ENCODE measurements around the gene AMIGO3. TPM values are rescaled to one million over a fixed set of nuclear protein-coding genes. Genes with fewer than 3 reads are reported as not detected.
"Not testable (repeated sequence)": the region's sequence is repeated elsewhere in the genome, so short reads cannot be mapped to it uniquely, and the experiment has no call there.

Gene AMIGO3
- total and polyA plus RNA-seq, 2 experiments from 2014 or later = 2.6 to 5.2 TPM

- no peak for TF ChIP-seq CTCF (IDR thresholded peaks at IDR 0.05; ENCODE audit: low read depth, low read length)
Observed at GRCh38 chr3:49702672-49703071, 16.8 kb downstream of the AMIGO3 start.

GRCh38 chr3:49701388-49702077, 18.0 kb downstream of the AMIGO3 start:
- TF ChIP-seq CTCF (IDR thresholded peaks at IDR 0.05; ENCODE audit: low read depth, low read length) = peak; percentile 49
- H3K9me3 ChIP-seq (ENCODE audit: low read depth) = no peaks in the 10 kb centered on the region
- H3K36me3 ChIP-seq = no peaks in the 10 kb centered on the region
- DNase-seq (ENCODE audit: low read depth in 1 of 2, low spot score in 1 of 2) = peak in 1 of 2 donors; percentile 39
- H3K27me3 ChIP-seq = no peaks in the 10 kb centered on the region
- no peak overlapping the region for H3K4me3 ChIP-seq
- no peaks in the 10 kb centered on the region for H3K4me1 ChIP-seq (ENCODE audit: low read depth)
- no peak overlapping the region for H3K27ac ChIP-seq

More at GRCh38 chr3:49702672-49703071, 16.8 kb downstream of the AMIGO3 start:
- Histone ChIP-seq H3K27ac (no peak overlapping the region), H3K4me1 (ENCODE audit: low read depth) (no peaks in the 10 kb centered on the region), H3K27me3 (no peaks in the 10 kb centered on the region), H3K36me3 (no peaks in the 10 kb centered on the region), H3K9me3 (ENCODE audit: low read depth) (no peaks in the 10 kb centered on the region), H3K4me3 (no peak overlapping the region)
- DNase-seq (ENCODE audit: low read depth in 1 of 2, low spot score in 1 of 2) = no peak

- DNase-seq (ENCODE audit: low read depth in 1 of 2, low spot score in 1 of 2) = no peak
Observed at GRCh38 chr3:49700453-49701128, 18.9 kb downstream of the AMIGO3 start.

GRCh38 chr3:49700014-49700413, 19.5 kb downstream of the AMIGO3 start:
- no peak for TF ChIP-seq CTCF (IDR thresholded peaks at IDR 0.05; ENCODE audit: low read depth, low read length)
- no peaks in the 10 kb centered on the region for H3K27me3 ChIP-seq
- H3K9me3 ChIP-seq (ENCODE audit: low read depth) = no peaks in the 10 kb centered on the region
- H3K4me1 ChIP-seq (ENCODE audit: low read depth) = no peaks in the 10 kb centered on the region
- DNase-seq (ENCODE audit: low read depth in 1 of 2, low spot score in 1 of 2) = no peak
- H3K36me3 ChIP-seq = no peaks in the 10 kb centered on the region
- H3K4me3 ChIP-seq = no peak overlapping the region
- no peak overlapping the region for H3K27ac ChIP-seq

More at GRCh38 chr3:49700453-49701128, 18.9 kb downstream of the AMIGO3 start:
- H3K36me3 ChIP-seq = no peaks in the 10 kb centered on the region
- no peaks in the 10 kb centered on the region for H3K4me1 ChIP-seq (ENCODE audit: low read depth)
- no peak overlapping the region for H3K27ac ChIP-seq
- TF ChIP-seq CTCF (IDR thresholded peaks at IDR 0.05; ENCODE audit: low read depth, low read length) = peak; percentile 11
- no peaks in the 10 kb centered on the region for H3K27me3 ChIP-seq
- H3K9me3 ChIP-seq (ENCODE audit: low read depth) = no peaks in the 10 kb centered on the region
- no peak overlapping the region for H3K4me3 ChIP-seq

- H3K27ac ChIP-seq = no peak overlapping the region
- no peaks in the 10 kb centered on the region for H3K4me1 ChIP-seq (ENCODE audit: low read depth)
- DNase-seq (ENCODE audit: low read depth in 1 of 2, low spot score in 1 of 2) = no peak
- no peak overlapping the region for H3K4me3 ChIP-seq
- TF ChIP-seq CTCF (IDR thresholded peaks at IDR 0.05; ENCODE audit: low read depth, low read length) = no peak
- H3K9me3 ChIP-seq (ENCODE audit: low read depth) = no peaks in the 10 kb centered on the region
- H3K27me3 ChIP-seq = no peaks in the 10 kb centered on the region
- H3K36me3 ChIP-seq = no peaks in the 10 kb centered on the region
Observed at GRCh38 chr3:49699281-49699979, 20.1 kb downstream of the AMIGO3 start.

GRCh38 chr3:49695350-49696015, 24.0 kb downstream of the AMIGO3 start:
- H3K4me1 ChIP-seq (ENCODE audit: low read depth); H3K36me3 ChIP-seq; DNase-seq (ENCODE audit: low read depth in 1 of 2, low spot score in 1 of 2); H3K27me3 ChIP-seq; H3K27ac ChIP-seq; H3K9me3 ChIP-seq (ENCODE audit: low read depth); H3K4me3 ChIP-seq: not testable (repeated sequence)

- not testable (repeated sequence) for H3K4me3 ChIP-seq; H3K36me3 ChIP-seq; H3K9me3 ChIP-seq (ENCODE audit: low read depth); H3K4me1 ChIP-seq (ENCODE audit: low read depth); DNase-seq (ENCODE audit: low read depth in 1 of 2, low spot score in 1 of 2); H3K27ac ChIP-seq; H3K27me3 ChIP-seq
Observed at GRCh38 chr3:49694409-49695070, 24.9 kb downstream of the AMIGO3 start.
